ENCODE measurements around the gene ATAD5. TPM values are rescaled to one million over a fixed set of nuclear protein-coding genes. Genes with fewer than 3 reads are reported as not detected.
A peak's percentile ranks its signal among the peaks of the same experiment; 100 is the strongest.
"Not testable (repeated sequence)": the region's sequence is repeated elsewhere in the genome, so short reads cannot be mapped to it uniquely, and the experiment has no call there.

Gene ATAD5
- 8.6 TPM for total RNA-seq

GRCh38 chr17:30831663-30832437, at the start of gene ATAD5:
Gene ATAD5 (plus strand): TSS chr17:30831966. CDS start chr17:30832348, 382 bp downstream.
- DNase-seq (ENCODE audit: low spot score in 2 of 2) (peak; percentile 84 to 91), FAIRE-seq (no peak)

GRCh38 chr17:30782206-30782605, 49.6 kb upstream of the ATAD5 start:
- FAIRE-seq: no peak
- DNase-seq (ENCODE audit: low spot score in 2 of 2): no peak

GRCh38 chr17:30788918-30789317, 42.8 kb upstream of the ATAD5 start:
- FAIRE-seq: no peak
- no peak for DNase-seq (ENCODE audit: low spot score in 2 of 2)

DNA sequence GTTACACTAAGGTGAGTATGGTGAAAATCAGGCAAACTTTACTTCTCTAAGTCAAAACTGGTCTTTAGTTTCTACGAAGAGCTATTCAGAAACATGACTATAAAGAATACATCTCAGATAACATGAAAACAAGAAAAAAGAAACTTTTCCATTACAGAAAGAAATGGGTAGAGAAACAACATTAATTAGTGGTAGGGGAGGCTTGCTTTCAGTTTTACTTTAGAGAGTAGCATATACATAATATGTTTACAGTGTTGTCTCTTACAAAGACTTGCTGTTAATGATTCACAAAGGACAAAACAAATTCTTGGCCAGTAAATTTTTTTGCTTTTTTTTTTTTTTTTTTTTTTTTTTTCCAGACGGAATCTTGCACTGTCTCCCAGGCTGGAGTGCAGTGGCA, 41.5 kb upstream of the ATAD5 start:
- DNase-seq (ENCODE audit: low spot score in 2 of 2) (no peak), FAIRE-seq (no peak)

GRCh38 chr17:30793282-30793977, 38.3 kb upstream of the ATAD5 start:
- FAIRE-seq: no peak
- no peak for DNase-seq (ENCODE audit: low spot score in 2 of 2)

- DNase-seq (ENCODE audit: low spot score in 2 of 2): no peak
- no peak for FAIRE-seq
These were observed 37.4 kb upstream of the ATAD5 start for GRCh38 chr17:30794372-30794771.

GRCh38 chr17:30796016-30796415, 35.8 kb upstream of the ATAD5 start:
- FAIRE-seq (no peak), DNase-seq (ENCODE audit: low spot score in 2 of 2) (no peak)

DNA sequence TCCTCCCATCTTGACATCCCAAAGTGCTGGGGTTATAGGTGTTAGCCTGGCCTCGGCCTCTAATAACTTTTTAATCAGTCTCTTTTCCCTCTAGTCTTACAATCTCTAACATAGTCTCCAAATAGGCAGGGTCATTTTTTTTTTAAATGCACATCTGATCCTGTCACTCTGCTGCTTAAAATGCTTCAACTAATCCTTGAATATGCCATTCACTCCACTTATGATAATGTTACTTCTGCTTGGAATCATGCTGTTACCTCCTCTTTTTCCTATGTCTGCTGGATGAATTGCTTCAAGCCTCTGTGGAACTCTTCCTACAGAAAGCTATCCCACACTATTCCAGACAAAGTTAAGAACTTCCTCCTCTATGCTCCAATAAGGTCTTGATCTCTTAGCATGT, 30.1 kb upstream of the ATAD5 start:
- DNase-seq (ENCODE audit: low spot score in 2 of 2) (no peak), FAIRE-seq (no peak)

DNA sequence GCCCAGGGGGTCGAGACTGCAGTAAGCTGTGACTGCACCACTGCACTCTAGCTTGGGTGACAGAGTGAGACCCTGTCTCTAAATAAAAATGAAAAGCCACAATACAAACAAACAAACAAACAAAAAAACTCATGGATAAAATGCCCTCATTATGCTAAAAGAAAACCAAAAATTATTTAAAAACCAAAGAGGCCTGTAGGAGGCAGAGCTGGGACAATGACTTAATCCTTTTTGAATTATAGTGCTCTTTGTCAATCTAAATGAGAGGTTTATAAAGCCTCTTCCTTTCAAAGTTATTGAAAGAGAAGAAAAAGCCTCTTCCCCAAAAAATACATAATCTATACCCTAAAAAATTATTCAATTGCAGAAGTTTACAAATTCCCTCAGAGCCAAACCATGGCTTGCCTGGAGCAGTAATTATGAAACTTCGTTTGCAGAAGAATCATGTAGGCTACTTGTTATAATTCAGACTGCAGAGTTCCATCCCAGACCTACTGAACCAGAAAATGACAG, 25.8 kb upstream of the ATAD5 start:
- no peak for DNase-seq (ENCODE audit: low spot score in 2 of 2)
- FAIRE-seq: no peak

DNA sequence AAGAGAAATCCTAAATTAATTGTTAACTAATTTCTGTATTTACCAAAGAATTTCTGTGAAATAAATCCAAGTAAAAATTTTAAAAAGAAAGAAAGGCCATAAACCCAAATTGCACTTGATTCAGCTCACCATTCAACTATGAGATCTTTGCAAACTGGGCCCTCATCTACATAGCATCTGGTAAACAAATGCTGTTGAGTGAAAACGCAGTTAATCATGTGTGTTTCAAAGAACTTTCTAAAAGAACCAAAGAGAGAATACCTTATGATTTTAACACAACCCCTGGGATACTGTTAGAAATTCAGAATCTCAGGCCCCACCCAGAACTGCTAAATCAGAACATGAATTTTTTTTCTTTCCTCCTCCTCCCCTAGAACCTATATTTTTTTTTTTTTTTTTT, 23.9 kb upstream of the ATAD5 start:
- no peak for FAIRE-seq
- DNase-seq (ENCODE audit: low spot score in 2 of 2): no peak

DNA sequence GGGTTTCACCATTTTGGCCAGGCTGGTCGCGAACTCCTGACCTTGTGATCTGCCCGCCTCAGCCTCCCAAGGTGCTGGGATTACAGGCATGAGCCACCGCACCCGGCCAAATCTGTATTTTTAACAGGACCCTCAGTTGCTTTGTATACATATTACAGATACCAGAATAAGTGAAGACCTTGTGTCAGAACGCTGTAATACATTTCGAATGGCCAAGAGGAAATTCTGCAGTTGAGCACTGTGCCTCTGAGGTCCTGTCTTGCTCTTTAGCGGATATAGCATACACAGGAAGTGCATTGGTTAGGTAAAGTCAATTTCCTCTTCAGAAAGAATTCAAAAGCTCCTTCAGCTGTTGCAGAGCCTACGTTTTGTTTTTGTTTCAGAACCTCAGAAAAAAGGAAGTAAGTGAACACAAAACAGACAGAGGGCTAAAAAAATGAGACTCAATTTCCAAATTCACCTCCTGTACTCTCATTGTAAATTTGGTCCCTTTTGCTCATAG, 22.9 kb upstream of the ATAD5 start:
- no peak for DNase-seq (ENCODE audit: low spot score in 2 of 2)
- FAIRE-seq: no peak

GRCh38 chr17:30809867-30810266, 21.9 kb upstream of the ATAD5 start:
- DNase-seq (ENCODE audit: low spot score in 2 of 2) (no peak), FAIRE-seq (no peak)

DNA sequence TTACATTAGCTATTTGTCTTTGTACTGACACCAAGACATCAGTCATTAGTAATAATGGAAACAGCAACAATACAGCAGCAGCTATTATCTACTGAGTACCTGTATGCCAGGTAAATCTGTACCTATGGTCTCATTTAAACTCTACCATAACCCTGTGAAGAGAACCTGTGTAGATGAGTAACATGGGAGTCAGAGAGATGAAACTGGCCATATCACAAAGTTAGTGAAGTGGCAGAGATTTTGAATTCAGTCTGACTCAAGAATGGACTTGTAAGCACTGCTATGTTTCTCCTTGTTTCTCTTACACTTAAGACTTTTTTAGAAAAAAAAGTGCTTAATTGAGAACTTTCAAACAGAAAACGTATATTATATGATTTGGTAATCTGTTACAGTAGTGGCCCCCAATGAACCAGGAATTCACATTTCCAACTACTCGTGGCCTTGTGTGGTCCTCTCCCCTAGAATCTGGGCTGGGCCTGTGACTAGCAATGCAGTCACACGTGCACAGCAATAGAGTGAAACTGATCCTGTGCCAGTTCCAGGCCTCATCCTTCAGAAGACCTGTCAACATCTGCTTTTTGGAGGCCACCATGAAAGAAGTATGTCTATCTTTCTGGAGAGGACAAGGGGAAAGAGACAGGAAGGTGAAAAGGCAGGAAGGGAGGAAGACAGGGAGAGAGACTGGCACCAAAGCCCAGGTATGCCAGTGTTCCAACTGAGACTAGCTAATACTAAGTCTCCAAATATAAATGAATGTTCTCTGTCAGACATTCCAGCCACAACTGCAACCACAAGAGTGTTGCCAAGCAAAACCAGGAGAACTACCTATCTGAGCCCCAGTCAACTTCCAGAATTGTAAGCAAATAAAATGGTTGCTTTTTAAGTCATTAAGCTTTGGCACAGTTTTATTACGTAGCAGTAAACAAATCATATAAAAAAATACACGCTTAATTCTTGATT, 19.3 kb upstream of the ATAD5 start:
- no peak for FAIRE-seq

DNA sequence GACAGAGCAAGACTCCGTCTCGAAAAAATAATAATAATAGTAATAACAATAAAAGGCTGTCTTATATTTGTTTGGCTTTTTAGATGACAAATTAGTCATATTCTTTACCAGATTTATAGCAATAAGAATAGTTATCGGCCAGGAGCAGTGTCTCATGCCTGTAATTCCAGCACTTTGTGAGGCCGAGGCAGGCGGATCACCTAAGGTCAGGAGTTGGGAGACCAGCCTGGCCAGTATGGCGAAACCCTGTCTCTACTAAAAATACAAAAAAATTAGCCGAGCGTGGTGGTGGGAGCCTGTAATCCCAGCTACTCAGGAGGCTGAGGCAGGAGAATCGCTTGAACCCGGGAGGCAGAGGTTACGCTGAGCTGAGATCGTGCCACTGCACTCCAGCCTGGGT, 17.5 kb upstream of the ATAD5 start:
- not testable (repeated sequence) for DNase-seq (ENCODE audit: low spot score in 2 of 2); FAIRE-seq

More for the DNA sequence above, 19.3 kb upstream of the ATAD5 start:
- no peak for DNase-seq (ENCODE audit: low spot score in 2 of 2)

DNA sequence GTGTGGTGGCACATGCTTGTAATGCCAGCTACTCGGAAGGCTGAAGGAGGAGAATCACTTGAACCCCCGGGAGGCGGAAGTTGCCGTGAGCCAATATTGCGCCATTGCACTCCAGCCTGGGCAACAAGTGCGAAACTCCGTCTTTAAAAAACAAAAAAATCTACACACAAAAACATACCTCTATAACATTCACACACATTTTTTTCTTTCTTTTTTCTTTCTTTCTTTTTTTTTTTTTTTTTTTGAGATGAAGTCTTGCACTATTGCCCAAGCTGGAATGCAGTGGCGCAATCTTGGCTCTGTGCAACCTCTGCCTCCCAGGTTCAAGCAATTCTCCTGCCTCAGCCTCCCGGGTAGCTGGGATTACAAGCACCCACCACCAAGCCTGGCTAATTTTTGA, 16.9 kb upstream of the ATAD5 start:
- DNase-seq (ENCODE audit: low spot score in 2 of 2); FAIRE-seq: not testable (repeated sequence)

GRCh38 chr17:30816165-30816564, 15.6 kb upstream of the ATAD5 start:
- DNase-seq (ENCODE audit: low spot score in 2 of 2): no peak
- FAIRE-seq: no peak

DNA sequence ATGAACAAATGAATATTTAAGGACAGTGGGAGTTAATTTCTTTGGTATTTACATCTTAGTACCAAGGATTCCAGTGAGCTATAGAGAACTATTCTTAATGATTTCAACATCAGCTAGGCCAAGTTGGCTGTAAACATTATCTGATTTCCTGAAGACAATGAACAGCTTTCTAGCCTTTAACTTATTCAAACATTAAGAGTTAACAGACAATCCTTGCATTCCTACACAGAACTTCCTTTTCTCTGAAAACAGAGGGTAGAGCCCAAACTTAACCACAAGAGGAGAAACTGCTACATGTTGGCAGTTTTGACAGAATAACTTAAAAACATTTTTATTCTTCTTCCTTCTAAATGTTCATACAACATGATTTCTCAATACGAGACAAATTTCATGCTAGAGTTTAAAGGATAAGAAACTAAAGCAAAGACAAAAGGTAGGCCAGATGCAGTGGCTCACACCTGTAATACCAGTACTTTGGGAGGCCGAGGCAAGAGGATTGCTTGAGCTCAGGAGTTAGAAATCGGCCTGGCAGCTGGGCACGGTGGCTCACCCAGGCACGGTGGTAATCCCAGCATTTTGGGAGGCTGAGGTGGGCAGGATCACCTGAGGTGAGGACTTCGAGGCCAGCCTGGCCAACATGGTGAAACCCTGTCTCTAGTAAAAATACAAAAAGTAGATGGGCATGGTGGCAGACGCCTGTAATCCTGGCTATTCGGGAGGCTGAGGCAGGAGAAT, 11.6 kb upstream of the ATAD5 start:
- no peak for FAIRE-seq

GRCh38 chr17:30821871-30822723, 9.7 kb upstream of the ATAD5 start:
- FAIRE-seq (no peak), DNase-seq (ENCODE audit: low spot score in 2 of 2) (no peak)

More for the DNA sequence above, 11.6 kb upstream of the ATAD5 start:
- DNase-seq (ENCODE audit: low spot score in 2 of 2): no peak

DNA sequence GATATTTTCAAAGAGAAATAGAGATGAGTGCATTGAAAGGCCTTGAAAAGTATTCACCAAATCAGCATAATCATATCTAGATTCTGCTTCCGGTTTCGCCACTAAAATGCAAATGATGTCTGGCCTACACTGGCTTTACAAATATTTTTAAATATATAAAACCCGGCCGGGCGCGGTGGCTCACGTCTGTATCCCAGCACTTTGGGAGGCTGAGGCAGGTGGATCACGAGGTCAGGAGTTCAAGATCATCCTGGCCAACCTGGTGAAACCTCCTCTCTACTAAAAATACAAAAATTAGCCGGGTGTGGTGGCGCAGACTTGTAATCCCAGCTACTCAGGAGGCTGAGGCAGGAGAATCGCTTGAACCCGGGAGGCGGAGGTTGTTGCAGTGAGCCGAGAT, 8.8 kb upstream of the ATAD5 start:
- DNase-seq (ENCODE audit: low spot score in 2 of 2); FAIRE-seq: not testable (repeated sequence)
